ENCODE data around the gene REEP5. TPM values are rescaled to one million over a fixed set of nuclear protein-coding genes. Genes with fewer than 3 reads are reported as not detected.

The REEP5 gene
- total and polyA plus RNA-seq, 2 of the 4 experiments (the other 2 are of a cell fraction): 49.3 to 82.0 TPM

- no peak overlapping the region for H2BK15ac ChIP-seq (ENCODE audit: low read depth, low read length)
- H3K56ac ChIP-seq (ENCODE audit: extremely low read depth, insufficient read depth, low read length): no peak overlapping the region
- H4K5ac ChIP-seq (ENCODE audit: low read depth, low read length): no peak overlapping the region
- no peak overlapping the region for H2AK9ac ChIP-seq (replicated peaks; ENCODE audit: low read depth, low read length, poor library complexity)
- H4K20me1 ChIP-seq (ENCODE audit: insufficient read depth, low read length): no peaks in the 10 kb centered on the region
- intact Hi-C loops (cut with micrococcal nuclease): no loop called here
- no peak overlapping the region for H4K91ac ChIP-seq (ENCODE audit: insufficient read depth, low read depth, low read length)
- H3K79me1 ChIP-seq (ENCODE audit: low read depth in 1 of 2, low read length in 2 of 2): no peaks in the 10 kb centered on the region; a peak in 1 of 4 replicates
- no peak overlapping the region for H3K9ac ChIP-seq (ENCODE audit: low read depth, low read length)
- H3K4me2 ChIP-seq (ENCODE audit: low read depth, low read length): no peak overlapping the region
- peaks cover 6% of the 10 kb centered on the region for H3K4me1 ChIP-seq (ENCODE audit: control insufficient read depth, insufficient read depth, low read length)
- no peak overlapping the region for H2BK5ac ChIP-seq (ENCODE audit: low read depth, low read length, poor library complexity, severe bottlenecking)
- WGBS, 2 experiments (ENCODE audit: extremely low coverage in 2 of 2, insufficient read length in 1 of 2): no CpG with 5 or more reads among the region's 4 CpGs
- H2AK5ac ChIP-seq (ENCODE audit: low read depth, low read length): no peak overlapping the region
- no peak for TF ChIP-seq SMC3 (IDR thresholded peaks at IDR 0.05; ENCODE audit: low read depth, low read length)
- TF ChIP-seq RFX5 (IDR thresholded peaks at IDR 0.05; ENCODE audit: low read depth, low read length): no peak
- TF ChIP-seq POLR2A (IDR thresholded peaks at IDR 0.05; ENCODE audit: low read depth, low read length): no peak
- no peak for TF ChIP-seq CHD1 (IDR thresholded peaks at IDR 0.05; ENCODE audit: low read depth, low read length)
- TF ChIP-seq RCOR1 (IDR thresholded peaks at IDR 0.05; ENCODE audit: insufficient replicate concordance, low read length): no peak
- TF ChIP-seq NFE2L2 (IDR thresholded peaks at IDR 0.05; ENCODE audit: low read depth, low read length): no peak
- TF ChIP-seq, protein P1, sequence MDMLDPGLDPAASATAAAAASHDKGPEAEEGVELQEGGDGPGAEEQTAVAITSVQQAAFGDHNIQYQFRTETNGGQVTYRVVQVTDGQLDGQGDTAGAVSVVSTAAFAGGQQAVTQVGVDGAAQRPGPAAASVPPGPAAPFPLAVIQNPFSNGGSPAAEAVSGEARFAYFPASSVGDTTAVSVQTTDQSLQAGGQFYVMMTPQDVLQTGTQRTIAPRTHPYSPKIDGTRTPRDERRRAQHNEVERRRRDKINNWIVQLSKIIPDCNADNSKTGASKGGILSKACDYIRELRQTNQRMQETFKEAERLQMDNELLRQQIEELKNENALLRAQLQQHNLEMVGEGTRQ (IDR thresholded peaks at IDR 0.05; ENCODE audit: low read depth, low read length): no peak
- TF ChIP-seq BHLHE40 (IDR thresholded peaks at IDR 0.05; ENCODE audit: low read depth, low read length): no peak
- TF ChIP-seq CTCF (conservative IDR thresholded peaks at IDR 0.05; ENCODE audit: low read depth, low read length): no peak
- no peak for TF ChIP-seq CEBPB (IDR thresholded peaks at IDR 0.05; ENCODE audit: low read depth, low read length)
- no peak for TF ChIP-seq FOS (IDR thresholded peaks at IDR 0.05; ENCODE audit: low read depth, low read length)
- TF ChIP-seq MXI1 (IDR thresholded peaks at IDR 0.05; ENCODE audit: borderline replicate concordance, low read depth, low read length): no peak
- H2AFZ ChIP-seq (replicated peaks; ENCODE audit: low read length, poor library complexity): no peak overlapping the region
- in situ Hi-C loops (cut with MboI; ENCODE audit: low sequenced_read_pairs): no loop called here
- H3K9me3 ChIP-seq (ENCODE audit: control insufficient read depth, insufficient read depth, low read length): no peaks in the 10 kb centered on the region
- H3K14ac ChIP-seq (replicated peaks; ENCODE audit: low read depth, low read length): no peak overlapping the region
- no peaks in the 10 kb centered on the region for H3K27me3 ChIP-seq (ENCODE audit: control insufficient read depth, insufficient read depth, low read length)
- H2BK20ac ChIP-seq (ENCODE audit: low read depth, low read length): 0 out of 2 replicates have a peak overlapping the region, but pooled peaks have one; percentile 35
- no peaks in the 10 kb centered on the region for H3K36me3 ChIP-seq (ENCODE audit: control insufficient read depth, insufficient read depth, low read length)
- no peak for ATAC-seq (ENCODE audit: low read depth)
- CTCF ChIA-PET: no interaction called here
- peak; percentile 33 for DNase-seq
- no peak overlapping the region for H3K4me3 ChIP-seq (ENCODE audit: insufficient read depth, low read depth, low read length)
- no peak overlapping the region for H2BK120ac ChIP-seq (ENCODE audit: low read depth, low read length)
- POLR2A ChIA-PET (ENCODE audit: unreplicated experiment): no interaction called here
- no peak overlapping the region for H3K23ac ChIP-seq (ENCODE audit: low read depth, low read length)
- H3K27ac ChIP-seq (ENCODE audit: insufficient read depth, low read length): no peak overlapping the region
- no TSS peak for BruUV-seq (replicated peaks)
- H3K9me1 ChIP-seq (ENCODE audit: insufficient read depth, low read length): peaks cover 2% of the 10 kb centered on the region; the same call in 1 of the 2 replicates
- no peak overlapping the region for H4K8ac ChIP-seq (ENCODE audit: low read depth in 2 of 2, low read length in 2 of 2)
- dilution Hi-C loops (cut with HindIII; ENCODE audit: low sequenced_read_pairs, unreplicated experiment): no loop called here
- no peak overlapping the region for H3K4ac ChIP-seq (ENCODE audit: low read depth, low read length)
- no peak overlapping the region for H3K18ac ChIP-seq (ENCODE audit: low read depth, low read length)
Measured at GRCh38 chr5:112929336-112930081, 7.5 kb upstream of the REEP5 start.
